Mucosa of gallbladder (tissue), 1 donor: ENCODE data around the gene NDUFAF2. TPM values are rescaled to one million over a fixed set of nuclear protein-coding genes. Genes with fewer than 3 reads are reported as not detected.
"Not testable (repeated sequence)": the region's sequence is repeated elsewhere in the genome, so short reads cannot be mapped to it uniquely, and the experiment has no call there.

Experiments used
- DNase-seq: peaks from one replicate; pipeline ENCODE4 v3.0.0-alpha.2; 2020; ENCODE audit warnings: low spot score
- total RNA-seq: library from RNA; stranded (reverse); gene quantifications from one replicate; pipeline ENCODE4 v1.2.1, GENCODE V29; 2021
- donor health status: DM: no; HTN: no; CAD: no.

The NDUFAF2 gene
- total RNA-seq, 1 donor from 2014 or later: 14.4 TPM

GRCh38 chr5:60993425-60993824 is 48.4 kb downstream of the NDUFAF2 start:
- no peak for DNase-seq

GRCh38 chr5:60993875-60994571 is 49.0 kb downstream of the NDUFAF2 start:
- no peak for DNase-seq

DNA sequence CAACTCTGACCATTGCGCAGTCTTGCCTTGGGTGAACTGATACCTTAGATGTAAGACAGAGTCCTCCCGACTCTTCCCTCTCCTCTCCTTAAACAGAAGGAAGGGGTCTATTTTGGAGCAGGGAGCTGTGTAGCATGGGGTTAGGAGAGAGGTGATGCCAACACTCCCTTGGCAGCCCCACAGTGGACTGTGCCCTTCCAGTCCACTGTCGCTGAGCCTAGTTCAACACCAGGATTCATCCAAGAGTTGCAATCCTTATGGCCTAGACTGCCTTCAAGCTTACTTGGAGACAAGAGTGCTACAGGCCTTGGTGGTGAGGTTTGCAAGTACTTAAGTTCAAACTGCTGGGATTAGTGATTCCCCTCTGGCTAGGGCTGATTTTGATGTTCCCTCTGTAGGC is 51.4 kb downstream of the NDUFAF2 start:
- no peak for DNase-seq

GRCh38 chr5:60997721-60998120 is 52.7 kb downstream of the NDUFAF2 start:
- DNase-seq: no peak

GRCh38 chr5:61000887-61001286 is 55.9 kb downstream of the NDUFAF2 start:
- DNase-seq: no peak

DNA sequence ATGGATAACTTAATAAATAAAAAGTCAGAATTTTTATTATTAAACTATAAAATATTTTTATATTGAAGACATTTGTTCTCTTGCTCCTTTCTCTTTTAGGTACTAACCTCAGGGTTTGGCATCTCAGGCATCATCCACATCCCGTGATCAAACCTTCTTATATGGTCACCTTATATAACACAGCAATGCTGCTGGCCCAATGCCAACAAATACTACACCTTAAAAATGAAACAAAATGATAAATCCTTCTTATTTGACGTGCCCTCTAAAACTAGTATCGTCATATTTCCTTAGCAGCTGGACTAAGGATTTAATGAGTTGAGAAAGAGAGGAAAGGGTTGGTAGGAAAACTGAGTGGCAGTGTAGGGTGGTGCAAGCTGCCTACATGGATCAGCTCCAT is 56.6 kb downstream of the NDUFAF2 start:
- DNase-seq: no peak

DNA sequence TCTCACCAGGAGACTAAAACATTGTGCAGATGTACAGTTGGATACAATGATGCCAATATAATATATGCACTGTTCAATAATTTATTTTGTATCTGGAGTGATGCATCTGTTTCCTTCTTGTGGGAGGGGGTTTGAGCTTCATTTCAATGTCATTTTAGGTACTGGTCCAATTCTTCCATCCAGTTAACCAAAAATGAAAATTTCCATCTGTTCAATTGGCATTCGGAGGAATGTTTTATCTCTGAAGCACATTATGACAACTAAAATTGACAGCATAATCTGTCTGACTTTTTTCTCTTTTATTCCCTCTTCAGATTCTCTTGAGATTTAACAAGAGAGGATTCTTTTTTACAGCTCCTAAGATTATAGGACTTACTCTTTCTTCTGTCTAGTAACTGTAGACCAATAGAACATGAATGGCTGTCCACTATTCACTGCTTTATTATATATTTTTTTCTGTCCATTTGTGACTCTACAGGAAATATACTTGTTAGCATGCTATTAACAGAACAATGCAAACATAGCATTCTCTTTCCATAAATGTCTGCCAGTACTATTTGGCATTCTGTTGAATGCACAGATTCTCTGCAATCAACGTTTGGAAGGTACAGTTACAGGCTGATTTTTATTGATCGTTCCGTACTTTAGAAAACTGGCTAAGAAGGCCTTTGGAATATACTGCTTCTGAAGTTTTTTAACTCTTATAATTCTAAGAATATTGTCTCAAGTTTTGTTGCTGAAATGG is 57.8 kb downstream of the NDUFAF2 start:
- DNase-seq: no peak

DNA sequence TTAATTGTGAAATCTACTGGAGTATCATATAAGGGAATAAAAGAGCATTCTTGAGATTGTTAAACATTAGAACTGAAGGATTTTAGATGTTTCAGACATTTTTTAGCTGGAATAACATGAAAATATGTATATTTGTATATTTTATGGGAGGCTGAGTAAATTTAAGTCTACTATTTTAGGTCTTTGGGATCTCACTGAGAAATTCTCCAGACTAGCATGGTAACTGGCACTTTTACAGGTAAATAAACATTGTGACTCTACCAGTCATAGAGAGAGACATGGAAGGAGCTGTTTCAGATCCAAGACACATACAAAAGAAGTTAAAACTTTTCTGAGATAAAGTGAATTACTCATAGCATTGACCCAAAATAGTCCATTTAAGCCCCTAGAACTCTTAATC is 59.4 kb downstream of the NDUFAF2 start:
- no peak for DNase-seq

DNA sequence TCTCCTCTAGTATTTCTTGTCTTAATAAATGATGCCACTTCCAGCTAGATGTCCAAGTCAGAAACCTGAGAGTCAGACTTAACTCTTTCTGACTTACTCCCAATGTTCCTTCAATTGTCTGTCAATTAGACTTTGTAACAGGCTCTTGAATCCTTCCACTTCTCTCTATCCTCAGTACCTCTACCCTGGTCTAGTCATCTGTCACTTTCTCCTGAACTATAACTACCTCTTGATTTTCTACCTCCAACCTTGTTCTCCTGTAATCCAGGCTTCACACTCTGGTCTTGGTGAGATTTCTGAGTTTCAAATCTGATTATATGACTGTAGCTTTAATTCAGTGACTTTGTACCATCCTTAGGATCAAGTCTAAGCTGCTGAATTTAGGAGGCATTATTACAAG is 64.9 kb downstream of the NDUFAF2 start:
- DNase-seq: no peak

GRCh38 chr5:61010467-61011454 is 65.8 kb downstream of the NDUFAF2 start:
- no peak for DNase-seq

- DNase-seq: no peak
Observed at GRCh38 chr5:61018062-61018461, 73.1 kb downstream of the NDUFAF2 start.

GRCh38 chr5:61019642-61020041 is 74.6 kb downstream of the NDUFAF2 start:
- DNase-seq: no peak

DNA sequence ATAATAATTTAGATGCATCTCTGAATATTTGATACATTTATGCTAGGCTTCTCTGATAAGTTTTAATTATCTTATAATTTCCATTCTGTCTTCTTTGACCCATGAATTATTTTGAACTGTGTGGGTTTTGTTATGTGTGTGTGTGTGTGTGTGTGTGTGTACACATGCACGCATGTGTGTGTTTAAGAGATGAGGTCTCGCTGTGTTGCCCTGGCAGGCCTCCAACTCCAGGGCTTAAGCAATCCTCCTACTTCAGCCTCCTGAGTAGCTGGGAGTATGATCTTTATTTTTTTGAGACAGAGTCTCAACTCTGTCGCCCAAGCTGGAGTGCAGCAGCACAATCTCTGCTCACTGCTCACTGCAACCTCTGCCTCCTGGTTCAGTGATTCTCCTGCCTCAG is 75.4 kb downstream of the NDUFAF2 start:
- no peak for DNase-seq

DNA sequence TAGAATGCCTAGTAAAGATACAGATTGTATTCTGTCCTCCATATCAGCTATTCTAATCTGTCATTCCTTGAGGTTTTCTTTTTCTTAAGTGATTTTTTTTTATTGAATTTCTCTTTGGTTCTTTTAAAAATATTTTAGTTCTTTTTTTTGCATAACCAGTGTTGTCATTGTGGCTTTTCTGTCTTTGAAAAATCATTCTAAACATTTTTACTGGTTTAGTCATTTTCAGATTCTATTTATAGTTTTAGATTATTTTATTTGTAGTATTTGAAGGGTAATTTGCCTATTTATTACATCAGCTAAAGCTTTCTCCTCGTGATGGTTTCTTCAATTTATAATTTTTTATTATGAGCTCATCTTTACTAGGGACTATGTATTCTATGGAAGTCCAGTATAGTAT is 78.1 kb downstream of the NDUFAF2 start:
- no peak for DNase-seq

GRCh38 chr5:61026004-61026403 is 81.0 kb downstream of the NDUFAF2 start:
- no peak for DNase-seq

GRCh38 chr5:61028382-61028781 is 83.4 kb downstream of the NDUFAF2 start:
- no peak for DNase-seq

DNA sequence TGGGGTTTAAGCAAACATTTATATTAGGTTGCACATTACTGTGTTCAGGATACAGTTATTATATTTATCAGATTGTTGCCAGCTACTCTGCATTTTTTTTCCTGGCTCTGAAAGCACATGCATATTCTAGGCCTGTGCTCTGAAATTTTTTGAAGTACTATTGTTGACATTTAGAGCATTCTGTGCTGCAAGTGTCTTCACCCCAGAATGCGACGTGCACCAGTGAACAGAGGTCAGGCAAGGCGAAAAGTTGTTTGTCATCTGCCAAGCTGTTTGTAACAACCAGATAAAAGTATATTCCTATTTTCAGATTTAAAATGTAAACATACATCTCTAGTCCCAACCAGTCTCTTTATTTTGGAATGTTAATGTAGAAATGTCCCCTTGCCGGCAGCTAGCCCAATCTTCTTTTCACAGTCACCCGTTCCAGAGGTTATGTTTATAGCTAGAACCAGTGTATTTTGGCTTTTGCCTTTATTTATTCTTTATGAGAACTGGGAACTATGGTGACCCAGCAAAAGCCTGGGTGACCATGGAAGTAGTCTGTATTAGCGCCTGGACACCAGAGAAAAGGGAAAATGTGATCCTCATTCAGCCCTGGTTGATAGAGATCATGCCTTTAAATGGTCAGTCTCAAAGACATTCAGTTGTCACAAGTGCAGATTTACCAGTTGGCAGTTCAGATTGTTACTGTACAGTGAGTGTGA is 84.6 kb downstream of the NDUFAF2 start:
- no peak for DNase-seq

GRCh38 chr5:61030163-61030482 is 85.1 kb downstream of the NDUFAF2 start:
- no peak for DNase-seq

- DNase-seq: not testable (repeated sequence)
Observed at GRCh38 chr5:61031301-61031700, 86.3 kb downstream of the NDUFAF2 start.

GRCh38 chr5:61044545-61044944 is 99.5 kb downstream of the NDUFAF2 start:
- DNase-seq: no peak

GRCh38 chr5:61047346-61047745 is 102.3 kb downstream of the NDUFAF2 start:
- no peak for DNase-seq

- no peak for DNase-seq
Observed at GRCh38 chr5:61048534-61048933, 103.5 kb downstream of the NDUFAF2 start.
